Superior temporal gyrus (tissue), 1 donor: ENCODE measurements around the gene CHD5.
A peak's percentile ranks its signal among the peaks of the same experiment; 100 is the strongest.

Experiments
- DNase-seq: peaks from one replicate; pipeline ENCODE4 v3.0.0-alpha.2; 2016; ENCODE audit errors: extremely low spot score

CHD5 gene

GRCh38 chr1:6154525-6155319 is 25.4 kb downstream of the CHD5 start:
- no peak for DNase-seq

- DNase-seq = no peak
Measured at GRCh38 chr1:6152882-6153281, 27.2 kb downstream of the CHD5 start.

GRCh38 chr1:6152181-6152580 is 27.9 kb downstream of the CHD5 start:
- DNase-seq = no peak

GRCh38 chr1:6151291-6151822 is 28.8 kb downstream of the CHD5 start:
- no peak for DNase-seq

- DNase-seq = no peak
Measured at GRCh38 chr1:6150006-6150938, 29.8 kb downstream of the CHD5 start.

- DNase-seq = no peak
Measured at GRCh38 chr1:6149597-6149996, 30.5 kb downstream of the CHD5 start.

GRCh38 chr1:6148497-6149241 is 31.5 kb downstream of the CHD5 start:
- no peak for DNase-seq

- DNase-seq = no peak
Measured at GRCh38 chr1:6145864-6146410, 34.2 kb downstream of the CHD5 start.

- no peak for DNase-seq
Measured at GRCh38 chr1:6145396-6145750, 34.7 kb downstream of the CHD5 start.

GRCh38 chr1:6144647-6145395 is 35.3 kb downstream of the CHD5 start:
- DNase-seq = no peak

GRCh38 chr1:6144175-6144574 is 35.9 kb downstream of the CHD5 start:
- DNase-seq = peak; percentile 35

GRCh38 chr1:6143395-6143794 is 36.7 kb downstream of the CHD5 start:
- no peak for DNase-seq

GRCh38 chr1:6142734-6143133 is 37.4 kb downstream of the CHD5 start:
- peak; percentile 50 for DNase-seq

GRCh38 chr1:6142036-6142621 is 38.0 kb downstream of the CHD5 start:
- no peak for DNase-seq

GRCh38 chr1:6141592-6141991 is 38.5 kb downstream of the CHD5 start:
- DNase-seq = no peak

- no peak for DNase-seq
Measured at GRCh38 chr1:6140413-6140812, 39.7 kb downstream of the CHD5 start.

- DNase-seq = no peak
Measured at GRCh38 chr1:6137758-6138157, 42.4 kb downstream of the CHD5 start.

GRCh38 chr1:6136516-6137220 is 43.5 kb downstream of the CHD5 start:
- DNase-seq = no peak

- DNase-seq = no peak
Measured at GRCh38 chr1:6134741-6135510, 45.2 kb downstream of the CHD5 start.
